HT-29 (cell line): ENCODE results near the gene CARS1. TPM values are rescaled to one million over a fixed set of nuclear protein-coding genes. Genes with fewer than 3 reads are reported as not detected.
A peak's percentile ranks its signal among the peaks of the same experiment; 100 is the strongest.

ENCODE experiments used
- DNase-seq: peaks from one replicate; pipeline ENCODE4 v3.0.0-alpha.2; 2015; ENCODE audit warnings: low spot score
- total RNA-seq: library from RNA; depleted of rRNA; stranded (reverse); fragments of >200 nt; shearing (Covaris generic); gene quantifications from 2 replicates; pipeline ENCODE4 v1.2.3, GENCODE V29; 2014

Gene CARS1
- total RNA-seq, 1 experiment from 2014 or later, result 55.8 TPM

- DNase-seq, result no peak
Measured at GRCh38 chr11:2994336-2994730, 62.9 kb downstream of the CARS1 start.

- DNase-seq, result no peak
Measured at GRCh38 chr11:2992997-2993325, 64.3 kb downstream of the CARS1 start.

- DNase-seq, result peak; percentile 99
Measured at GRCh38 chr11:2992234-2992996, 64.8 kb downstream of the CARS1 start, which contains the start of gene NAP1L4. NAP1L4 (minus strand) TSS chr11:2992329; CDS start chr11:2979220, 13,109 bp downstream.

GRCh38 chr11:2991452-2992233, 65.6 kb downstream of the CARS1 start:
- peak; percentile 63 for DNase-seq

GRCh38 chr11:2990617-2991451, 66.4 kb downstream of the CARS1 start:
- peak; percentile 65 for DNase-seq

GRCh38 chr11:2989551-2989950, 67.7 kb downstream of the CARS1 start:
- DNase-seq, result peak; percentile 19

GRCh38 chr11:2989006-2989405, 68.2 kb downstream of the CARS1 start:
- DNase-seq, result peak; percentile 19

GRCh38 chr11:2987881-2988861, 69.1 kb downstream of the CARS1 start:
- peak; percentile 20 for DNase-seq

- no peak for DNase-seq
Measured at GRCh38 chr11:2983908-2984307, 73.3 kb downstream of the CARS1 start.

- no peak for DNase-seq
Measured at GRCh38 chr11:2982214-2982613, 75.0 kb downstream of the CARS1 start.

GRCh38 chr11:2981130-2981529, 76.1 kb downstream of the CARS1 start:
- DNase-seq, result no peak

- DNase-seq, result no peak
Measured at GRCh38 chr11:2980168-2980840, 76.9 kb downstream of the CARS1 start.

- DNase-seq, result no peak
Measured at GRCh38 chr11:2977113-2977512, 80.1 kb downstream of the CARS1 start.

- no peak for DNase-seq
Measured at GRCh38 chr11:2976294-2977063, 80.7 kb downstream of the CARS1 start.

- peak; percentile 59 for DNase-seq
Measured at GRCh38 chr11:2975594-2975993, 81.6 kb downstream of the CARS1 start.

- DNase-seq, result no peak
Measured at GRCh38 chr11:2974272-2974671, 83.0 kb downstream of the CARS1 start.

- DNase-seq, result no peak
Measured at GRCh38 chr11:2968341-2968900, 88.8 kb downstream of the CARS1 start.

GRCh38 chr11:2964782-2965181, 92.4 kb downstream of the CARS1 start:
- no peak for DNase-seq

GRCh38 chr11:2963761-2964160, 93.5 kb downstream of the CARS1 start:
- DNase-seq, result no peak
